Dendritic cell treated with granulocyte-macrophage colony-stimulating factor and Interleukin-4, amounts not matched to agents 40 ng/mL and 50 ng/mL, for 4 days (primary cell): ENCODE results near the gene TPCN2.

Source experiments
- H3K27ac Mint-ChIP-seq: one replicate; pipeline ENCODE4 v1.8.0; 2022; ENCODE audit warnings: mild to moderate bottlenecking, mixed read lengths
- H3K27me3 Mint-ChIP-seq: one replicate; pipeline ENCODE4 v1.8.0; 2022; ENCODE audit warnings: mild to moderate bottlenecking, mixed read lengths
- H3K36me3 Mint-ChIP-seq: one replicate; pipeline ENCODE4 v1.8.0; 2022; ENCODE audit warnings: low read depth, mixed read lengths
- H3K4me1 Mint-ChIP-seq: one replicate; pipeline ENCODE4 v1.8.0; 2022; ENCODE audit warnings: low read depth, mixed read lengths
- H3K4me3 Mint-ChIP-seq: one replicate; pipeline ENCODE4 v1.8.0; 2022; ENCODE audit warnings: mild to moderate bottlenecking, moderate library complexity, mixed read lengths
- H3K9me3 Mint-ChIP-seq: one replicate; pipeline ENCODE4 v1.8.0; 2022; ENCODE audit warnings: mixed read lengths
- intact Hi-C: fragments of 100-400 bp; cut with micrococcal nuclease; formaldehyde crosslinking; loops from one replicate; pipeline ENCODE4 v1.15.0; 2022

TPCN2 gene

DNA sequence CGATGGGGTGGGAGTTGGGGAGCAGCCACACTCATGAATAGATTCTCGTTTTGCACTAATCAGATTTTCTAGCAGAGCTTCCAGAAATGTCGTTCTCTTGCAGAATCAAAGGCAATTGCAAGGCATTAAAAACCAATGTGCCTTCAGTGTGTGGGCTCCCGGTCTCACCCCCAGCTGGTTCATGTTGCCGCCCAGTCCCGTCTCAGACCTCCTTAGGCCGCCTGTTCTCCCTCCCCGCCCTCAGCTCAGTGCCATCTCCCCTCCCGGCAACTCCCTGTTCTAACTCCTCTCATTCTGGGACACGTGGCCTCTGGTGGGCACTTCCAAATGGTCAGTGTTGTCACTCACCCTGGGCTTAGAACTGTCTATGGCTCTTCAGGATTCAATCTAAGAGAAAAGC, 64.5 kb downstream of the TPCN2 start:
- intact Hi-C loops = no loop called here
- no peak overlapping the region for H3K27ac Mint-ChIP-seq
- peaks cover 9% of the 10 kb centered on the region for H3K27me3 Mint-ChIP-seq
- H3K4me1 Mint-ChIP-seq = no peaks in the 10 kb centered on the region
- H3K4me3 Mint-ChIP-seq = no peak overlapping the region
- no peaks in the 10 kb centered on the region for H3K36me3 Mint-ChIP-seq
- peaks cover 11% of the 10 kb centered on the region for H3K9me3 Mint-ChIP-seq

DNA sequence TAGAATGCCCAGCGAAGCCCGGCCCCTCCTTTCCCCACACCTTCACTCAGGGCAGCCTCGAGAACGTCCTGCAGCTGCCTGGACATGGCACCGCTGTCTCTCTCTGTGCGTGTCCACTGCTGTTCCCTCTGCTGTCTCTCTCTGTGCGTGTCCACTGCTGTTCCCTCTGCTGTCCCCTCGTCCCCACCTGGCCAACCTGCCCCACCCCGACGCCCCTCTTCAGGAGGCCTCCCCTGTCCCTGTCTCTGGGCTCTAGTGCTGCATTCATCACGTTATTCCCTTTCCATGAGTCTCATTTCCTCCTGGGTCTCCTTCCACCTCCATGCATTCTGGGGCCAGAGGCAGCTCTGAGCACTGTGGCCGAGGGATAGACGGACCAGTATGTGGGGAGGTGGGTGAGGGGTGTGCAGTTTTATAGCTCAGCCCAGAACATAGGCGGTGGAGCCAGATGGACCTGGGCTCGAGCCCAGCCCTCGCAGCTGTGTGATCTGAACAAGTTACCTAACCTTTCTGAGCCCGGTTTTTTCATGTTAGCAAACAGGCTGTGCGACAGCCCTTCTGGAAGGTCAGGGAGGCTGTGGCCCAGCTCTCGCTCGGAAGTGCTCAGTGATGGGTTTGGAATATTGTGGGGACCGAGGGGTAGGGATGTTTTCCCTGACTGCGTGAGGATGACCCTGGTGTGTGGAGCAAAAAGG, 65.1 kb downstream of the TPCN2 start:
- Mint-ChIP-seq H3K4me1 (no peaks in the 10 kb centered on the region), H3K4me3 (no peak overlapping the region), H3K9me3 (peaks cover 11% of the 10 kb centered on the region), H3K36me3 (no peaks in the 10 kb centered on the region), H3K27me3 (peaks cover 9% of the 10 kb centered on the region), H3K27ac (no peak overlapping the region)
- intact Hi-C loops = no loop called here

DNA sequence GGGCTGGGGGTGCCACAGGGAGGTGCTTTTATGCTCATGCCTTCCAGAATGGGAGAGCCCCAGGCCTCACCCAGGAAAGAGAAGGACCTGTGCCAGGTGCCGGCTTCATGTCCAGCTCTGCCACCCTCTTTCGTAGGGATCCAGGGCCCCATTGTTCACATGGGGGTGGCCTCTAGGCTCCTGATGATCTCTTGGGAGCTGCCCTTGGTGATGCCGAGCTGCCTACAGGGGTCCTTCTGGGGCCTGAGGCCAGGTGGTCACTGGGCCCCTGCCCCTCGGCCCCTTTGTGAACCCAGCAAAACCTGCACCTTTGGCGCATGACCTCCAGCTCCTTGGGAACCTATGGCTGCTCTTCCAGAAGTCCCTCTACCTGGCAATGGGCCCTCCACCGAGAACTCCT, 65.6 kb downstream of the TPCN2 start:
- Mint-ChIP-seq H3K9me3 (peaks cover 11% of the 10 kb centered on the region), H3K27ac (no peak overlapping the region), H3K4me3 (no peak overlapping the region), H3K4me1 (no peaks in the 10 kb centered on the region), H3K27me3 (peaks cover 9% of the 10 kb centered on the region), H3K36me3 (no peaks in the 10 kb centered on the region)
- intact Hi-C loops = no loop called here

DNA sequence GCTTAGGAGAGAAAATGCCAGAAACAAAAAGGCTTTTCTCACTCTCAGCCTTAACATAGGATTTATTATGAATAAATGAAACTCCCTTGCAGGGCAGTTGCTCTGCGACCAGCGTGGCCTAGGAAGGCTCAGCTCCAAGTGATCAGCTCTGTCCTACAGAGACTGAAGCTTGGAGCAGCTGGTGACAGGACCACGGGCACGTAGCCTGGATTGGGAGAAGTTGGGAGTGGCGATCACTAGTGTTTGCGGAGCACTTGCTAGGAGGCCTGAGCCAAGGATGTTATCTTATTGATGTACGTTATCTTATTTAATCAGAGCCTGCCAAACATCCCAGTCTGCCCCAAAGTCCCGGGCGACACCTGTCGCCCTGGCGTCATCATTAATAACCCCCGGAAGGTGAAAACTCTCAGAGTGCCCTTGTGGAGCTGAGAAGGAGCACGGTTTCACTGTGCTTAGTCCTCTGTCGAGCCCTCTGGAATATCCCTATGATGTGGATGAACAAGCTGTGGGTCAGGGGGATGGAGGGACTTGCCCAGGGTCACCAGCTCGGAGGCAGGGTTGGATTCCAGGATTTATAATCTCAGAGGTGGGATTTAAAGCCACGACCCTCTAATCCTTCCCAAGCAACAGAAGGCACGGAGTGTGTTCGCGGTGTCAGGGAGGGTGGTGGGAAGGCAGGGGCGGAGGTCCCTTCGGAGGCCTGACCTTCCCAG, 66.2 kb downstream of the TPCN2 start:
- peaks cover 9% of the 10 kb centered on the region for H3K27me3 Mint-ChIP-seq

DNA sequence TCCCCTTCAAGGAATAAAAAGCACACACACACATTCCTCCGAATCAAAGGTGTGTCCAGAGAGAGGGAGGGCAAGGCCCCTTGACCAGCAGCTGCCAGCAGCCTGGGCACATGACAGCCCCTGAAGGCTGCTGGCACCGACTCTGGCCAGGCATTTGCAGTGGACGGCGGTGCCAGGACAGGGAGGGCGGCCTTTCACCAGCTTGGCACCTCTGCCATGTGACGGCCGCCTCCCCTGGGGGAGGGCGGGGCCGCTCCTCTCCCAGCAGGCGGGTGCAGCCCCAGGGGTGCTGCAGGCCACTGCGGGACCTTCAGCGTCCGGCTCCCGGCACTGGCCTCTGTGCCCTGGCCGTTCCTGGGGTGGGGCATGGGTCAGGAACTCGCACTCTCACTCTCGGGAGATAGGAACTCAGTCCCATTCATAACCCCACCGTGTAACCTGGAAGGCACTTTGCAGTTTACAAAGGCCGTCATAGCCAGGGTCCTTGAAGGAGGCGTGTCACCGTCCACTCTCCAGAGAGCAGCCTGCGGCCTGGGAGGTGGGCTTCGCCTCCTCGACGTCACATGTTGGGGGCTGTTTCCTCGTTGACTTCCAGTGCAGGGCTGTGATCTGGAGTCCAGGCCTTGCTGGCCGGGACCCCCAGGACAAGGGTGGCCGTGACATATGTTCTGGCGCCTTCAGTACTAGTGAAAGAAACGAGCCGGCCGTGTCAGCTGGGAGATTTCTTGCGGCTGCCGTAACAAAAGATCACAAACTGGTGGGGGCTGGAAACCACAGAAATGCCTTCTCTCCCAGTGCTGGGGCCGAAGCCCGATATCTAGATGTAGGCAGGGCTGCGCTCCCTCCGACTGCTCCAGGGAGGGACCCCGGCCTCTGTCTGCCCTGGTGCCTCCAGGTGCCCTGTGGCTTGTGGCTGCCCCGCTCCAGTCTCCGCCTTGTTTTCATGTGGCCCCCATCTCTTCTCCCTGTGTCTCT, 67.1 kb downstream of the TPCN2 start:
- intact Hi-C loops = no loop called here
- no peak overlapping the region for H3K27ac Mint-ChIP-seq
- H3K4me3 Mint-ChIP-seq = no peak overlapping the region
- no peaks in the 10 kb centered on the region for H3K4me1 Mint-ChIP-seq
- H3K36me3 Mint-ChIP-seq = no peaks in the 10 kb centered on the region
- peaks cover 2% of the 10 kb centered on the region for H3K9me3 Mint-ChIP-seq
- peaks cover 9% of the 10 kb centered on the region for H3K27me3 Mint-ChIP-seq

More for the DNA sequence above, 66.2 kb downstream of the TPCN2 start:
- no peaks in the 10 kb centered on the region for H3K36me3 Mint-ChIP-seq
- H3K27ac Mint-ChIP-seq = no peak overlapping the region
- intact Hi-C loops = no loop called here
- no peak overlapping the region for H3K4me3 Mint-ChIP-seq
- H3K9me3 Mint-ChIP-seq = peaks cover 11% of the 10 kb centered on the region
- H3K4me1 Mint-ChIP-seq = no peaks in the 10 kb centered on the region

DNA sequence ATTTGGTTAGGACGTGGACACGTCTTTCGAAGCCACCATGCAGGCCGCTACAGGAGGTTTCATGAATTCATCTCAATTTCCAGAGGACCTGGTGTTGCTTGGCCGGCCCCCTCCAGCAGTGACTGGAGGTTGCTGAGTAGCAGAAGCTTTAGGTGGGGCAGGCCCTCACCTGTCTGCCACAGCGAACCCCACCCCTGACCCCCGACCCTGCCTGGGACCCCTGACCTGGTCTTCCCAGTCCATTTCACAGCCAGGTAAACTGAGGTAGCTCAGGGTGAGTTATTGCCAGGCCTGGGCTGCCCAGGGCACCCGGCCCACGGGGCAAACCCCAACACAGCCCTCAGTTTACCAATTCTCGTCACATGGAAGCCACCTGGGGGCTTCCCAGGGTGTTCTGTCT, 67.9 kb downstream of the TPCN2 start:
- Mint-ChIP-seq H3K4me1 (peaks cover 5% of the 10 kb centered on the region), H3K36me3 (no peaks in the 10 kb centered on the region), H3K27me3 (peaks cover 10% of the 10 kb centered on the region), H3K9me3 (no peaks in the 10 kb centered on the region), H3K4me3 (no peak overlapping the region), H3K27ac (no peak overlapping the region)
- intact Hi-C loops = no loop called here

DNA sequence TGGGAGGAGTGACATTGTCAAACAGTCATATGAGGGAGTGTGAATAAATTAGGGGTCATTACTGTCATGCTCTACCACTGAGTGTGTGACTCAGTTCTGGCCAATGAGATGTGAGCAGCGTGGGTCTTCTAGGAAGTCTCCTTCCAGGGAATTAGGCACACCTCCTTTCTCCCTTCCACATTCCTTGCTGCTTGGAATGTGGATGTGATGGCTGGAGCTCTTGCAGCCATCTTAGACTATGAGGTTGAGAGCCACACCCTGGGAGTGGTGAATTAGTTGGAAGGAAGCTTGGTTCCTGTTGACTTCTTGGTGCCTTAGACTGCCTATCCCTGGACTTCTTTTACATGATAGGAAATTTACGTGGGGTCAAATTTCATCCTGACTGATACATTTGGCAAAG, 70.5 kb downstream of the TPCN2 start:
- Mint-ChIP-seq H3K27me3 (peaks cover 6% of the 10 kb centered on the region), H3K4me3 (no peak overlapping the region), H3K4me1 (peaks cover 24% of the 10 kb centered on the region), H3K9me3 (no peaks in the 10 kb centered on the region), H3K36me3 (no peaks in the 10 kb centered on the region), H3K27ac (no peak overlapping the region)
- intact Hi-C loops = no loop called here

DNA sequence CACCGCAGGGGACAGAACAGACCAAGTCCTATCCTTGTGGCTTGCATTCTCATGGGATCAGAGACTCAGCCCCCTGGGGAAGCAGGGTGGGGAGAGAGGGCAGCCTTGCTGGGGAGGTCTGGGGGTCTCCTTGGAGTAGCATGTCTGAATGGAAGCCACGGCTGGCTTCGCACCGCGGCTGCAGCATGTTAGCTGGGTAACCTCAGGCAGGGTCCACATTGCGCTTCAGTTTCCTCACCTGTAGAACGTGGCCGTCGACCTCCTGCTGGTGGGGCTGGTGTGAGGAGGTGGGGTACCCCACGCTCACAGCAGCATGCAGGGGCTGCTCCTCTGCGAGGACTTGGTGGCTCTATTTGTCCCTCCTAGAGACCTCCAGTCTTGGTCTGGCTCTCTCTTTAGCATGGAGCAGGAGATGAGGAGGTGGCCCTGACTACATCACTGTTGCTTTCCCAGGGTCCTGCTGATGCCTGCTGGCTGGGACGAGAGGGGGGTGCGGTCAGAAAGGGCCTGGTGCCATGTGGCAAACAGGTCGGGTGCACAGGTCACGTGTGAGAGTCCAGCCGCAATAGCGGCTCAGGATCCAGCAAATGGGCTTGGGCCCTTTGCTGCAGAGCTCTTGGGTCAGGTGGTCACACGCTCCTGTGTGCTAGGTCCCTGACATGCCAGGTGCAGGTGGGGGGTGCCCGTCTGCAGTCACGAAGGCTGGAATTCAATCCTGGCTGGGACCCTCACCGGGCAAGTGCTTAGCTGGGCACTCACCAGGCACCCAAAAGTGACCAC, 71.6 kb downstream of the TPCN2 start:
- Mint-ChIP-seq H3K27me3 (peaks cover 6% of the 10 kb centered on the region), H3K36me3 (no peaks in the 10 kb centered on the region), H3K27ac (no peak overlapping the region), H3K4me3 (no peak overlapping the region), H3K4me1 (peaks cover 25% of the 10 kb centered on the region), H3K9me3 (no peaks in the 10 kb centered on the region)
- intact Hi-C loops = no loop called here

DNA sequence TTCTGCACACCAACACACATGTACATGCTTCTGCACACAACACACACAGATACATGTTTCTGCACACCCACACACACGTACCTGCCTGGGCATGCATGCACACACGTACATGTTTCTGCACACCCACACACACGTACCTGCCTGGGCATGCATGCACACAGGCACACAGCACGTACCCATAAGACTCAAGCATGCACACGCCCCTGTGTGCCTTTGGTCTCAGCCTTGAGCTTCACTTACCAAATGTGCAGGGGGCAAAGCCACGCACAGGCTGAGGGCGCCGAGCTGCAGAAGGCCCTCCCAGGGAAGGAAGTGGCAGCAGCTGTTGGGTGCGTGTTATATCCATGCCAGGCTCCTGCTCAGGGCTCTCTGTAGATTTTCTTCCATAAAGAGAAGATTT, 72.3 kb downstream of the TPCN2 start:
- intact Hi-C loops = no loop called here
- H3K4me3 Mint-ChIP-seq = no peak overlapping the region
- H3K27me3 Mint-ChIP-seq = peaks cover 6% of the 10 kb centered on the region
- H3K36me3 Mint-ChIP-seq = no peaks in the 10 kb centered on the region
- H3K27ac Mint-ChIP-seq = peak overlapping the region; percentile 12
- no peaks in the 10 kb centered on the region for H3K9me3 Mint-ChIP-seq
- H3K4me1 Mint-ChIP-seq = peaks cover 25% of the 10 kb centered on the region

DNA sequence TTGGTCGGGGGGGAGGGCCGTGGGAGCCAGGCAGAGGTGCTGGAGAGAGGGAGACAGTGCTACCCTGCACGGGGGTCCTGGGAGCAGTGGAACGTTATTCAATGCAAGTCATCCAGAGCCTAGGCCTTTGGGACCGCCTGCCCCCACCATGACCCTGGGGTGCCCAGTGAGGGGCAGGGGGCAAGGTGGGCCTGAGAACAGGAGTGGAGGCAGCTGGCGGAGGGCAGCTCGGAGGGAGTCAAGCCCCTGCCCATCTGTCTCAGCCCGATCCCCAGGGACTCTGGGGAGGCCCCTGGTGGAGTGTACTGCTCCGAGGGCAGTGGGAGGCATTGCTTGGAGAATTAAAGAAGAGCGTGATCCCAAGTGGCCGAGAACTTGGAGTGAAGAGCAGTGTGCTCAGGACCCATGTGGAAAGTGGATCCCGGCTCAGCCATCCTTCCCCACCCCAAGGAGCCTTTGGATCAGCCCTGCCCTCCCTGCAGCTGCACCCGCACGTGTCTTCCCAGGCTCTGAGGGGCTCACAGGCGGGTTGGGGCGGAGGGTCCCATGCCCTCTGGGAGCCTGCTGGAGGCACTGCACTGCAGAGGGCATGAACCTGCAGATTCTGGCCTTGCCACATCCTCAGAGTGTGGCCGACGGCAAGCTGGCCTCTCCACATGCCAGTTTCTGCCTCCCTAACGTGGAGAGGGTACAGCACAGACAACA, 73.0 kb downstream of the TPCN2 start:
- Mint-ChIP-seq H3K27ac (peak overlapping the region; percentile 12), H3K4me3 (no peak overlapping the region), H3K4me1 (peaks cover 25% of the 10 kb centered on the region), H3K27me3 (peaks cover 6% of the 10 kb centered on the region), H3K36me3 (no peaks in the 10 kb centered on the region), H3K9me3 (no peaks in the 10 kb centered on the region)
- intact Hi-C loops = no loop called here

DNA sequence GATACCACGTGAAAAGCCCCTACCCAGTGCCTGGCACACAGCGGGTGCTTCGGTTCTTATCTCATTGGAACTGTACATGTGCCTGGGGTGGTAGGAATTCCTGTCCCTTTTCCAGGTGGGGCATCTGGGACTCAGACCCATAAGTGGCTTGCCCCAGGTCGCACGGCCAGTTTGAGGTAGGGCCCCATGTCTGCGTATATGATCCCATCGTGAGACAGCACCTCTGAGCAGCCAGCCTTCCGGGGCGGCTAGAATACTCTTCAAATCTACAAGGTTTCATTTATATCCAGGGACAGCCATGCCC, 73.5 kb downstream of the TPCN2 start:
- Mint-ChIP-seq H3K36me3 (no peaks in the 10 kb centered on the region), H3K27me3 (peaks cover 6% of the 10 kb centered on the region), H3K27ac (peak overlapping the region; percentile 38), H3K4me1 (peaks cover 25% of the 10 kb centered on the region), H3K4me3 (no peak overlapping the region), H3K9me3 (no peaks in the 10 kb centered on the region)
- intact Hi-C loops = no loop called here

DNA sequence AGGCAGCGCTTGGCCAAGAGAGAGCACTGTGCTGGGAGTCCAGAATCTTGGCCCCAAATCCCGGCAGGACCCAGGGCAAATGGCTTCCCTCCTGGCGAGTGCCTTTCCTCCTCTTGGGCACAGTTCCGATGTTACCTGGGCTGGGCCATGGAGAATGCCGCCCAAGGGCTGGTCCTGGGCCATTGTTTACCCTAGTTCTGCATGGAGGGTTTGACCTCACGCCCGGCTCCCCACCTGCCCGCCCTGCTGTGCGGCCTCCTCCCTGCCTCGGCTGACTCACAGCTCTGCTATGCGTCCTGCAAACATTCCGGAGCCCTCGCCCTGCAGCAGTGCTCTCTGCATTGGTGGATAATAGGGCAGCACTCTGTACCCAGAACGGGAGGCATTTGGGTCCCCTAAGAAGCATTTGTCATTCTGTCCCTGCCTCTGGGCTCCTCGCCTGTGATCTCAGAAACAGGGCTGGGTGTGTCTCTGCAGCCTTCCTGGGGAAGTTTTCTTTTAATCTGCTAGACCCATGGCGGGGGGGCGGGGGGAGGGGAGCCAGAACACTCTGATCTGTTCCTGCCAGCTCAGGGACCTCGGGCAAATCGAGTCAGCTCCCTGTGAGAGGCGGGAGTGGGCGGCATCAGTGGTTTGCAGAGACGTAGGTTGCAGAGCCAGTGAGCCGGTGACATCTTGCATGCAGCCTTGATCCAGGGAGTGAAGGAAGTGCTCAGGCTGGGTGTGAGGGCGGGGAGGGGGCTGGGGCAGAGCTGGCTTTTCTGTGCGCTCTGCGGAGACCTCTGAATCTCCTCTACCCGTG, 74.1 kb downstream of the TPCN2 start:
- intact Hi-C loops = no loop called here
- no peaks in the 10 kb centered on the region for H3K36me3 Mint-ChIP-seq
- peaks cover 9% of the 10 kb centered on the region for H3K27me3 Mint-ChIP-seq
- H3K4me1 Mint-ChIP-seq = peaks cover 25% of the 10 kb centered on the region
- H3K4me3 Mint-ChIP-seq = peak overlapping the region; percentile 49
- H3K9me3 Mint-ChIP-seq = peaks cover 4% of the 10 kb centered on the region
- peak overlapping the region; percentile 38 for H3K27ac Mint-ChIP-seq
